Measurements from ENCODE around the gene DDX17.

DNA sequence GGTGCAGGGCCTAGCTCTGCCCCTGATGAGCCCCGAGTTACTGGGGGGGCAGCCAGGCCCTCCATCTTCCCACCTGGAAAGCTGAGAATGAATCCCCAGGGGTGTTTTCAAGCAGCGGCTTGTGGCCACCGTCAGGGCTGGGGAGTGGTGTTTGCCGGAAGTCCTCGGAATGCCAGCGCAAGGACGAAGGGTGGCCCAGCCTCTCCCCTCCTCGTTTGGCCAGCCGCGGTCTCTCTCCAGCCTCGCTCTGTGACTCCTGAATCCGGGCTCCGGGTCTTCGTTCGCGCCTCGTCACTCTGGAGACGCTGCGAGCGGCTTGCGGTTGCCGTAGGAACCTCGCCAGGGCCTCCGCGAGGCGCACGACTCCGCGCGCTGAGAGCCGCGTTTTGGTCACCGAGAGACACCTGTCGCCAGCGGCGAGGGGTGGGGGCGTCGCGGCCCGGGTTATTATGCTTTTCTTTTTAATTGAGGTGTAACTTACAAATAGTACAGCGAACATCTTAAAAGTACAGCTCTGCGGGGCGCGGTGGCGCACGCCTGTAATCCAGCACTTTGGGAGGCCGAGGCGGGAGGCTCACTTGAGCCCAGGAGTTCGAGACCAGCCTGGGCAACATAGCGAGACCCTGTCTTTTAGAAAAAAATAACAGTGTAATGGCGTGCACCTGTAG lies 44.6 kb downstream of the DDX17 start:
- TF ChIP-seq, protein P1, sequence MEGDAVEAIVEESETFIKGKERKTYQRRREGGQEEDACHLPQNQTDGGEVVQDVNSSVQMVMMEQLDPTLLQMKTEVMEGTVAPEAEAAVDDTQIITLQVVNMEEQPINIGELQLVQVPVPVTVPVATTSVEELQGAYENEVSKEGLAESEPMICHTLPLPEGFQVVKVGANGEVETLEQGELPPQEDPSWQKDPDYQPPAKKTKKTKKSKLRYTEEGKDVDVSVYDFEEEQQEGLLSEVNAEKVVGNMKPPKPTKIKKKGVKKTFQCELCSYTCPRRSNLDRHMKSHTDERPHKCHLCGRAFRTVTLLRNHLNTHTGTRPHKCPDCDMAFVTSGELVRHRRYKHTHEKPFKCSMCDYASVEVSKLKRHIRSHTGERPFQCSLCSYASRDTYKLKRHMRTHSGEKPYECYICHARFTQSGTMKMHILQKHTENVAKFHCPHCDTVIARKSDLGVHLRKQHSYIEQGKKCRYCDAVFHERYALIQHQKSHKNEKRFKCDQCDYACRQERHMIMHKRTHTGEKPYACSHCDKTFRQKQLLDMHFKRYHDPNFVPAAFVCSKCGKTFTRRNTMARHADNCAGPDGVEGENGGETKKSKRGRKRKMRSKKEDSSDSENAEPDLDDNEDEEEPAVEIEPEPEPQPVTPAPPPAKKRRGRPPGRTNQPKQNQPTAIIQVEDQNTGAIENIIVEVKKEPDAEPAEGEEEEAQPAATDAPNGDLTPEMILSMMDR (IDR thresholded peaks at IDR 0.05) = peak in 2 of 12 donors; percentile 3 to 5
- no peak for TF ChIP-seq POLR2A (IDR thresholded peaks at IDR 0.05)

All from heart left ventricle (tissue), 13 donors.